Adipose tissue (tissue), 3 donors: ENCODE data around the gene DIAPH2. TPM values are rescaled to one million over a fixed set of nuclear protein-coding genes. Genes with fewer than 3 reads are reported as not detected.
"Not testable (repeated sequence)": the region's sequence is repeated elsewhere in the genome, so short reads cannot be mapped to it uniquely, and the experiment has no call there.

Experiments used
- H3K27ac ChIP-seq: one replicate; pipeline ENCODE4 v1.5.1; 2013; ENCODE audit warnings: low read depth, low read length
- WGBS, 3 donors: extraction: QIAGEN DNeasy Blood & Tissue Kit; methylation state at CpG; one replicate each; pipeline ENCODE4 v1.1.7; 2013; 5-methylcytosine and 5-hydroxymethylcytosine counted together
- polyA plus RNA-seq, 3 donors: library from polyadenylated mRNA; stranded (reverse); fragments of 200-250 nt; gene quantifications; one replicate each; pipeline ENCODE4 v1.2.3, GENCODE V29; 2013
- donor health status: healthy with polysubstance abuse.
- donor health status: Bipolar disorder and iron deficiency.
- donor health status: healthy.

The DIAPH2 gene
- polyA plus RNA-seq, 3 donors: 2.1 to 11.7 (median 8.0) TPM

DNA sequence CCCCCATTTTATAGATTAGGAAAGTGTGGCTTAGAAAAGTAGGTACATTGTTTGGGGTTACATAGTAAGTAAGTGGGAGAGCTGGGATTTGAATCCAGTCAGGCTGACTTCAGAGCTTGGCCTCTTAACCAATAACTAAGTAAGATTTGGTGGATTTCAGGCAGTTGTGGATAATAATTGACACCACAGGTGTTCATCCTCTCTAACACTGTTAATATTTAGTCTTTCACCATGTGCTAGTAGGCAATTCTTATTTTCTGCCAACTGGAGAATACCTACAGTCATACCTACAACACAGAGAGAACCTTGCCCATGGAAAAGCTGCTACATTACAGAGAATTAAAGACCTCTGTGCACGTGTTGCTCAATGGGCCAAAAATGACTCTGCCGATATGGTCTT is 89.5 kb downstream of the DIAPH2 start:
- no peak overlapping the region for H3K27ac ChIP-seq
- WGBS, 3 donors: 87 to 100% (median 90%) methylated on average over 2 of the region's 2 CpGs

DNA sequence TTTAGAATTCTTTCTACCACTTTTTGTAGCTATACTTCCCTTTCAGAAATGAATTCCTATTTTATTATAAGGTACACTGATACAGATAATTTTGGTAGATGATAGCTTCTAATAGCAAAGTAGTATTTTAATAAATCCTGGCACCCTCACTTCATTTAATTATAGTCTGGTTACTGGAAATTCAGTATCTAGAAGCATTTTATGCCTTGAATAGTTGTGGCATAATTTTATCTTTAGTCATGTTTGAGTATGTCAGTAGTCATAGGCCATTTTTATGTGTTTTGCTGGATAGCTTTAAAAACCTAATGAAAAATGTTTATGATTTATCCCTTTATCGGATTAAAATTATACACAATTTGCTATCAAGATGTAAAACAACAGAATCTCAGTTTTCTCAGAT is 92.3 kb downstream of the DIAPH2 start:
- no peak overlapping the region for H3K27ac ChIP-seq
- WGBS, 3 donors: 87 to 100% (median 100%) methylated on average over 1 of the region's 1 CpG

DNA sequence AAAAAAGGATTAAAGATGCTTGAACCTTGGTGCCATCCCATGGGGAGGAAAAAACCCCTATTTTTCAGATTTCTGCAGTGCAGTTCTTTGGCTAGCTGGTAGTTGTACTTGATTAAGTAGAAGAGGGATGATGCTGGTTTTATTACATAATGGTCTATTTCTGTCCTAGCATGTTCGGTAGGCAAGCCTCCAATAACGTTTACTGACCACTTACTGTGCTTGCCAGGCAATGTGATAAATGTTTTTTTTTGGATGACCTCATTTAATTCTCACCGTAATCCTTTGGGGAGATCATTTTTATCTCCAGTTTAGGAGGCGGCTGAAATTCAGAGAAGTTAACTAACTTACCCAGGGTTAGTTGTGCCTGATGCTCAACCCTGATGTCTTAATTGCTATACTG is 106.9 kb downstream of the DIAPH2 start:
- H3K27ac ChIP-seq: no peak overlapping the region
- 44 to 56% (median 45%) methylated on average over 4 of the region's 4 CpGs for WGBS, 3 donors

DNA sequence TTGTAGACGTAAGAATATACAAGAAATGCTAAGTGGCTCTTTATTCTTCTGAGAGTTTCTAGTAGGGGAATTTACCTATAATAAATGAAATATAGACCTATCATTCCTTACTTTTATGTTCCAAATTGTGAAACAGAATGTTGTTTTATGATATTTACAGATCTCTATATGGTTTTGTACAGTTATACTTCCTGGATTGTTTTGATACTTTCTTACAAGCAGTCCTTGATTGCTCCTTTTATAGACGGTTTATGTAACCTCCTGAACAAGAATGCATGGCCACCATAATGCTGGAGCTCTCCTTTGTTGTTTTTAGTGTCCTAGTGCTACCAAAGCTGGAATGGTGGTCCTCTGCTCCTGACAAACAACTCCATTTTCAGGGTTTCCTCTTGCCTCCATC is 107.4 kb downstream of the DIAPH2 start:
- 69 to 93% (median 70%) methylated on average over 2 of the region's 2 CpGs for WGBS, 3 donors
- no peak overlapping the region for H3K27ac ChIP-seq

DNA sequence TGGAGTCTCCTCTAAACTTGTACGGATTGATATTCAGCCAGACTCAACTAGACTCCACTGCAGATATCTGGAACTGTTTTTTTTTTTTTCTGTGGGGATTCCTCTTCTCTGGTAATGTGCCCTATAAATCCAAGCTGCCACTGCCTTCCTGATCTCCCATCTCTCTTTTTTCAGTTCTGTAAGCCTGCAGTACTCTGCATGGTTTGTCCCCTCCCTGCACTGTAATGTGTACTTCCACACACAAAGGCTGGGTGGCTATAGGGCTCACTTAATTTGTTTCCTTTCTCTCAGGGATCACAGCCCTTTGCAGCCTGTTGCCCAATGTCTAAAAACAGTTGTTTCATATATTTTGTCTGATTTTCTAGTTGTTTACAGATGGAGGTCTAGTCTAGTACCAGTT is 114.3 kb downstream of the DIAPH2 start:
- 88 to 90% (median 88%) methylated on average over 1 of the region's 1 CpG for WGBS, 3 donors
- H3K27ac ChIP-seq: no peak overlapping the region

DNA sequence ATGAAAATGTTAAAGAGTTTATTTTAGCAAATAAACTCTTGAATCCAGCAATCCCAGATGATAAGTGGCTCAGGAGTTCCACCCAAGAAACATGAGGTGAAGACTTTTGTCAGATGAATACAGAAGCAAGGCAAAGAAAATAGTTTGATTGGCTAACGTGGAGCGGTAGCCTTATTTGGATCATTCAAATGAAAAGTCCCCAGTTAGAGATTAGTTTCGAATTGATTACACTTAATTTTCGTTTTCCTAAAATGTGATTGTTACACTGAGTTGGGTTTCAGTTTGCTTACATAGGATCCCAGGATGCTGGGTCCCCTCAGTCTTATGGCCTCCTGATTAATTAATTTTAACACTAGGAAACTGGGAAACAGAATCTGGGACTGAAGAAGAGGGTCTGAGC is 122.7 kb downstream of the DIAPH2 start:
- WGBS, 3 donors: 80 to 99% (median 93%) methylated on average over 4 of the region's 4 CpGs
- H3K27ac ChIP-seq: no peak overlapping the region

DNA sequence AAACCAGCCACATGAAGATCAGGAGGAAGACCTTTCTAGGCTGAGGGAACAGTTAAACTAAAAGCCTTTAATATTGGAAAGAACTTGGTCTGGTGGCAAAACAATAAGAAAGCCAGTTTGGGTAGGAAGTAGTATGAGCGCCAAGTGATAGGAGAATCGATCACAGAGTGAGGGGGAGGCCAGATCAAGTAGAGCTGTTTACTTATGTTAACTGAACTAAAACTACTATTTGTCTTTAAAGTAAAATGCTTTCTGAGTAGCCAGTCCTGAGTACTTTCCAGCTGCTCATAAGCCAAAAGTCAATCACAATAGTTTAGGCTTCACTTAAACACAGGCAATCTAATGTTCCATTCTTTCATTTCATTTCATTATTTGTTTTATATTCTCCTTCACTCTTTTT is 136.3 kb downstream of the DIAPH2 start:
- 44 to 84% (median 68%) methylated on average over 2 of the region's 2 CpGs for WGBS, 3 donors
- no peak overlapping the region for H3K27ac ChIP-seq

DNA sequence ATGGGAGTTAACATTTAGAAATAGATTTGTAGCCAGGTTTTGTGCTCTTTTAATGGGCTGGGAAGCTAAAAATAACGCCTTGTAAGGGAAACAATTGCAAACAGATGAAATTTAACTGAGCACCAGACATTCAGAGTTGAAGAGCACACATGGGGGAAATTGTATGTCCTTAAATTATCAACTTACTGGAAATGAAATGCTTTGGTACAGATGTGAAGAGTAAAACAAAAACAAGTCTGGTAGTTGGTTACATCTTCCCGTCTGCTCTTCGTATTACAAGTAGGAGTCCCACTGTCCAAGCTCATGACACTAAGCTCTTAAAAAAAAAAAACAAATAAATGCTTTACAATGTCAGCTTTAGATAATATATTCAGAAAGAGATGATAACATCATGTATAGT is 139.5 kb downstream of the DIAPH2 start:
- no peak overlapping the region for H3K27ac ChIP-seq
- WGBS, 3 donors: 85 to 100% (median 96%) methylated on average over 3 of the region's 3 CpGs

DNA sequence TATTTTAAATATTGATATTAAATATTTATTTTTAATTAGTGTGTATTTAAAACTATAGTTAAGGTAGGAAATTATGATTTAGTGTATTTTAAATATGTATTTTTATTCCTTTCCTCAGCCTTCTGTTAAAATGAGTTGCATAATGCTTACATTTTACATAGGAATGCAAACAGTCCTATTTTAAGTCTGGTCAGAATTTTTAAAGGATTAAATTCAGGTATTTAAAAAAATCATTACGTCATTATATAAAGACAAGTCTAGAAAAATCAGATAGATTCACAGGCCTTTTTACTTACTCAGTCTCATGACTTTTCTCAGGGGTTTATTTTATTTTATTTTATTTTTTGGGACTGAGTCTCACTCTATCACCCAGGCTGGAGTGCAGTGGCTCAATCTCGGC is 148.7 kb downstream of the DIAPH2 start:
- 84 to 97% (median 97%) methylated on average over 2 of the region's 2 CpGs for WGBS, 3 donors
- no peak overlapping the region for H3K27ac ChIP-seq

DNA sequence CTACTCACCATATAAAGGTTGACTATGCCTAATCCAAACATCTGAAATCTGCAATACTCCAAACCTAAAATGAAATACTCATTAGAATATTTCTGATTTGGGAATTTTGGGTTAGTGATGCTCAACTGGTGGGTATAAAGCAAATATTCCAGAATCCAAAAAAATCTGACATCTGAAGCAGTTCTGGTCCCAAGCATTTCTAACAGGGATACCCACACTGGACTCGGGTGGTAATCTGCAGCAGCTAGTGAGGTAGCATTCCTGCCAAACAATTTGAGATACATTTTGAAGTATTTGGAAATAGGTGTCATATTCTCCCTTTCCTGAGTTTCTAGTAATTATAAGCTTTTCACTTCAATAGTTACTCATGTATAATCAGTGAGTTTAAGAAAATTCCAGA is 149.5 kb downstream of the DIAPH2 start:
- WGBS, 3 donors: 85 to 94% (median 90%) methylated on average over 1 of the region's 1 CpG
- H3K27ac ChIP-seq: no peak overlapping the region

DNA sequence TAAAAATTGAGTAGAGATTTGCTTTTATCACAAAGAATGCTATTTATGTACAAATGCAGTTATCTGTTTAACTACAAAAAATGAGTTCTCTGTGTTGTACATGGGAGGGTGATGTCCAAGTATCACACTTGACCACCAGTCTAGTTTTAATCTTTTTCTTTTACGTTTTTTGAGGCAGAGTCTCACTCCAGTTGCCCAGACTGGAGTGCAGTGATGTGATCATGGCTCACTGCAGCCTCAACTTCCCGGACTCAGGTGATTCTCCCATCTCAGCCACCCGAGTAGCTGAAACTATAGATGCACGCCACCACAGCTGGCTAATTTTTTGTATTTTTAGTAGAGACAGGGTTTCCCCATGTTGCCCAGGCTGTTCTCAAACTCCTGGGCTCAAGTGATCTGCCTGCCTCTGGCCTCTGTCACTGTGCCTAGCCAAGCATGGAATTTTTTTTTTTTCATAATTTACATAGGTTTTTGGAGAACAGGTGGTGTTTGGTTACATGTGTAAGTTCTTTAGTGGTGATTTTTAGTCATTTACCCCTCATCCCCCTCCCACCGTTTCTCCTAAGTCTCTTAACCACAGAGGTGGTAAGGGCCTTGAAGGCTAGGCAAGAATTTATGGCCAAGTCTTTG is 151.1 kb downstream of the DIAPH2 start:
- no peak overlapping the region for H3K27ac ChIP-seq
- WGBS, 3 donors: 84 to 91% (median 87%) methylated on average over 5 of the region's 5 CpGs

DNA sequence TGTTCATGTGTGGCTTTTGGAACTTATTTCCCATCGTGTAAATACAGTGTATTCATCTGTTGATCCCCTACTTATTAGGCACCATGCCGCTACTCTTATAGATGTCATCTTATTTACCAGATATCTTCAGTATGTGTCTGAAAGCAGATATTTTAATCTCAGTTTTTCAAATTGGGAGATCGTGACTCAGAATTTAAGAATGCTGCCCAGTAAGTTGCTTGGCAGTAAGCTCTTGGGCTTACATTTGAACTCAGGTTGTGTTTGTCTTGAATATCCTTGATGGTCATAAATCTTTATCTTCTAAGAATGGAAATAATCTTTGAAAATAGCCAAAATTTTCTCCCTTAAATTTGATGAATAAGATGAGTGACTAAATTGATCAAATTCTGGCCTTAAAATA is 153.2 kb downstream of the DIAPH2 start:
- no peak overlapping the region for H3K27ac ChIP-seq
- WGBS, 3 donors: 82 to 90% (median 87%) methylated on average over 3 of the region's 3 CpGs

DNA sequence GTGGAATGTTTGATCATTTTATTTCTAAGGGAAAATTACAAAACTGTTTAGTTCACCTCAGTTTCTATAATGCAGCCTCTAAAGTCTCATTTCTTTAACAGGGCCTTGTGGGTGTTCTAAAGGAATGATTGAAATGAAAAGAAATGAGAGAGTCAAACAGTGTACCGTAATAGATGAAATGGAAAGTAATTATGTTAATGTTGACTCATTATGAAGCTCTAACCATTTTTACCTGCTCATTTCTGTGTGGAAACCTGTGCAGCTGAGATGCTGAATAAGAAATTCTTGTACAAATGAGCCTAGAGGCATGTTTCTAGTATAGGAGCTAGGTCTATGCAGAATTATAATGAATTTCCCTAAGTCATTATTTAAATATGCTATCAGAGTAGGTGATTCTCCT is 153.9 kb downstream of the DIAPH2 start:
- WGBS, 3 donors: 74 to 96% (median 85%) methylated on average over 1 of the region's 1 CpG
- H3K27ac ChIP-seq: no peak overlapping the region

DNA sequence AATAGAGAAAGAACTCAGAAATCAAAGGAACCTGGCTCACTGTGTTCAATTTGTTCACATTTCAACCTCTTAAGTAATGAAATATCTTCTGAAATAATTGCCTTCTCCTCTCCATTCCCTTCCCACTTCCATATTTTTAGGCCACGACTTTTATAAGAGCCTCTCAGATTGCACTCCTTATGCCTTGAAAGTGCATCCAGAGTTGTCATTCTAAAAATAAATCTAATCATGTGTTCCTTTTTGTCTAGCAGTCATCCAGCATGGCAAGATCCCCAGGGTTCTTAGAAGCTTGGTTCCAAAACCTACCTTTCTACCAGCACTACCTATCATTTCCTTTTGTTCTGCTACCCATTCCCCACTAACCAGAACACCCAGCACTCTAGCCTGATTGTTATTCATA is 156.7 kb downstream of the DIAPH2 start:
- H3K27ac ChIP-seq: no peak overlapping the region
- WGBS, 3 donors: 58 to 85% (median 69%) methylated on average over 1 of the region's 1 CpG

DNA sequence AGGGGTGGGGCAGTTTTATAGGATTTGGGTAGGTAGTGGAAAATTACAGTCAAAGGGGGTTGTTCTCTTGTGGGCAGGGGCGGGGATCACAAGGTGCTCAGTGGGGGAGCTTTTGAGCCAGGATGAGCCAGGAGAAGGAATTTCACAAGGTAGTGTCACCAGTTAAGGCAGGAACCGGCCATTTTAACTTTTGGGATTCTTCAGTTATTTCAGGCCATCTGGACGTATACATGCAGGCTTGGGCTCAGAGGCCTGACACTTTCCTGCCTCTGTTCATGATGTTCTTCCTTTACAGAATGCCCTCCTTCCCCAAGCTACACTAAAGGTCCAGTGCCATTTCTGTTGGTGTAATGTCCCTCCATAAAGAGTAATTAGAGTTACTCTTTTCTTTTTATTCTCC is 157.2 kb downstream of the DIAPH2 start:
- WGBS, 3 donors: 69 to 95% (median 93%) methylated on average over 3 of the region's 3 CpGs
- not testable (repeated sequence) for H3K27ac ChIP-seq

DNA sequence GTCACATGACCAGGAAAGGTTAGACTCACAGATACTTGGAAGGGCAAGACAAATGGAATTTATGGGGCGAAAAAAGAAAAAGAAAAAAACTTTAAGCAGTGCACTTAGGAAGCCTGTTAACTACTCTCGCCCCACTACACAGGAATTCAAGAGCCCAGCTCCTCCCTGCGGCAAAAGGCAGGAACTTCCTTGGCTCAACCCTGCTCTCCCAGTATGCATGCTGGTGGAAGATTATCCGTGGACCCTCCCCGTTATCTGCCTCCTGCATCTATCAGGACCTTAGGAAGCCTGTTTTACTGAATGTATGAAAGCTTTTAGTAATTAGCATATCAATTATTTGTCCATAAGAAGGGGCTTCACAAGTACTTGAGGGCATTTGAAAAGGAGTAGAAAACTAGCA is 158.9 kb downstream of the DIAPH2 start:
- WGBS, 3 donors: 46 to 92% (median 89%) methylated on average over 5 of the region's 5 CpGs

DNA sequence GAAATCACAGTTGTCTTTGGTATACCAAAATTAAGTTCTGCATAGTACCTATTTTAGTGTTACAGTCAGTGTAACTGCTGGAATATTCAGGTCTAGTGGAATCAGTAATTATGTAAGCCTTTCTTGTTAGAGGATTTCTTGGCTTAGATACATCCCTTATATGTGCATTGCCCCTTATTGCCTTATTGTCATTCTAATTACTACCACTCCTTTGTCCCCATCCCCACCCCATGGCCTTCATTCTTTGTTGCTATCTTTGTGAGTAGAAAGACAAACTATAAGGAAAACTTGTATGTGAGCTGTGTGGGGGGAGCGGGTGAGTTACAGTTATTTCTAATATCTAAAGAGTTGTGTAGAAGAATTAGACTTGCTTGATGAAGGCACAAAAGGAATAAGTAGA is 162.2 kb downstream of the DIAPH2 start:
- no peak overlapping the region for H3K27ac ChIP-seq
- WGBS, 3 donors: 86 to 100% (median 96%) methylated on average over 1 of the region's 1 CpG

More for the DNA sequence above, 158.9 kb downstream of the DIAPH2 start:
- no peak overlapping the region for H3K27ac ChIP-seq

DNA sequence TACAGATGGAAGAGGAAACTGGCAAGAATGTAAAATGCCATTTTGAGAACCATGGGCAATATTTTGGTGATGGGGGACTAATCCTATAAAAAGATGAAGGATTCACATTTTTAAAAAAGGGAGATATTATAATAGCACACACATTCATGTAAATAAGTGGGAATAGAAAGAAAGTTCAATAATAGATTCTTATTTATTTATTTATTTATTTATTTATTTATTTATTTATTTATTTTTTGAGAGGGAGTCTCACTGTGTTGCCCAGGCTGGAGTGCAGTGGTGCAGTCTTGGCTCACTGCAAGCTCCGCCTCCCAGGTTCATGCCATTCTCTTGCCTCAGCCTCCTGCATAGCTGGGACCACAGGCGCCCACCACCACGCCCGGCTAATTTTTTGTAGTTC is 174.8 kb downstream of the DIAPH2 start:
- not testable (repeated sequence) for H3K27ac ChIP-seq
- WGBS, 3 donors: 83 to 96% (median 94%) methylated on average over 1 to 4 of the region's 4 CpGs

DNA sequence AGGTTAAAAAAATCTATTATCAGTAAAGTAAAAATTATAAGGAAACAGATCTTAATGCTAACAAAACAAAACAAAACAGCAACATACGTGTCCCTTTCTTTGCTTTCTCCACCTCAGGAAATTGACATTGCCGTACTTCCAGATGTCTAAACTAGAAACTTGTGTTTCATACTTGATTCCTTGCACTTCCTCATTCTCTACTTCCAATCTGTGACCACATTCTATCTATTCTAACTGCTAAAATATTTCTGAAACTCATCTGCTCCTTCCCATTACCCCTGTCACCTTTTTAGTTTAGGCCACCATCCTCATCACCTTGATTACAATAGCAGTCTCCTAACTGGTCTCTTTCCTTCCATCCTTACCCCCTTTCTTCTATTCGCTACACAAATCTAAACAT is 176.6 kb downstream of the DIAPH2 start:
- 62 to 84% (median 68%) methylated on average over 3 of the region's 3 CpGs for WGBS, 3 donors
- H3K27ac ChIP-seq: no peak overlapping the region

DNA sequence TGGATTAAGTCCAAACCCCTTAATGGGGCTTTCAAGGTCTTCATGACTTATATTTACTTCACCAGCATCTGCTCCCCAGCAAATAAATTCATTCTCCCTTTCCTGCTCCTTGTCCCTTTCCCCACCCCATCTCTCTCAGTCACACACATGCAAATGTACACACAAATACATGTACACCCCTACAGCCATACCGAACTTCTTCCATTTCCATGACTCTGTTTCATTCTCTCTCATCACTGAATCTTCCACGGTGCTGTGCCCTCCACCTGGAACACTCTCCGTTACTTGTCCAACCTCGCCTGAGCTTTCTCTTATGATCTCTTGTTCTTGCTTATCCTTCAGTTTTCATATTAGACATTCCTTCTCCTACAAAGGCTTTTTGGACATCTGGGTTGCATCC is 177.0 kb downstream of the DIAPH2 start:
- WGBS, 3 donors: 84 to 97% (median 94%) methylated on average over 4 of the region's 4 CpGs

DNA sequence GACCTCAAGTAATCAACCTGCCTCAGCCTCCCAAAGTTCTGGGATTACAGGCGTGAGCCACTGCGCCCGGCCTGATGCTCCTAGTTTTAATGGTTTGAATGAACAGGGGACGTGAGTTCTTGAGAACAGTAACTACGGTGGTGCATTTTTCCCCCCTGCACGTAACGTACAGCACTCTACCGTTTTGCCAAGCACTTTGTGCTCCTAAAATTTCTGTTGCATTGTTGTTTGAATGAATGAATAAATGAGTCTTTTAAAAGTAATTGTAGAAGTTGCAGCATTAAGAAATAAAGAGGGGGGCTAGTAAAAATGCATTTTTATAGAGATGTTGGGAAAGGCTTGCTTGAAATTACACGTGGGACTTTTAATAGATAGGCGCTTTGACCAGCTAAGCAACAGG is 199.0 kb downstream of the DIAPH2 start, which contains the start of gene RPA4:
RPA4 (plus strand) TSS at position 301 of the 400 bp plus-strand sequence. CDS start 403 bp downstream, outside the sequence.
- H3K27ac ChIP-seq: no peak within 1 kb of the TSS
- WGBS, 3 donors: 90 to 98% (median 98%) methylated on average over 10 of the region's 10 CpGs

More for the DNA sequence above, 177.0 kb downstream of the DIAPH2 start:
- H3K27ac ChIP-seq: no peak overlapping the region
